ENCODE data around the gene SLC5A10.

DNA sequence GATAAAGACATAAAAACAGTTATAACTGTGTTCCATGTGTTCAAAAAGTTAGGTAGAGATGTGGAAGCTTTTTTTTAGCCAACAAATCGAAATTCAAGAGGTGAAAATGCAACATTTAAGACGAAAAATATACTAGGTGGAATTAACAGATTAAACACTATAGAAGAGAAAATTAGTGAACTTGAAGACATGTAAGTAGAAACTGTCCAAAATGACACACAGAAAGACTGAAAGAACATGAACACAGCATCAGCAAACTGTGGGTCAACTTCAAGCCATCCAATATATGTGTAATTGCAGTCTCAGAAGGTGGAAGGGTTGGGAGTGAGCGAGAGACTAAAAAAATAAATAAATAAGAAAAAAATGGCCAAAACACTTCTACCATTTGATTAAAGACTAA lies 43.3 kb downstream of the SLC5A10 start:
- TF ChIP-seq, protein P1, sequence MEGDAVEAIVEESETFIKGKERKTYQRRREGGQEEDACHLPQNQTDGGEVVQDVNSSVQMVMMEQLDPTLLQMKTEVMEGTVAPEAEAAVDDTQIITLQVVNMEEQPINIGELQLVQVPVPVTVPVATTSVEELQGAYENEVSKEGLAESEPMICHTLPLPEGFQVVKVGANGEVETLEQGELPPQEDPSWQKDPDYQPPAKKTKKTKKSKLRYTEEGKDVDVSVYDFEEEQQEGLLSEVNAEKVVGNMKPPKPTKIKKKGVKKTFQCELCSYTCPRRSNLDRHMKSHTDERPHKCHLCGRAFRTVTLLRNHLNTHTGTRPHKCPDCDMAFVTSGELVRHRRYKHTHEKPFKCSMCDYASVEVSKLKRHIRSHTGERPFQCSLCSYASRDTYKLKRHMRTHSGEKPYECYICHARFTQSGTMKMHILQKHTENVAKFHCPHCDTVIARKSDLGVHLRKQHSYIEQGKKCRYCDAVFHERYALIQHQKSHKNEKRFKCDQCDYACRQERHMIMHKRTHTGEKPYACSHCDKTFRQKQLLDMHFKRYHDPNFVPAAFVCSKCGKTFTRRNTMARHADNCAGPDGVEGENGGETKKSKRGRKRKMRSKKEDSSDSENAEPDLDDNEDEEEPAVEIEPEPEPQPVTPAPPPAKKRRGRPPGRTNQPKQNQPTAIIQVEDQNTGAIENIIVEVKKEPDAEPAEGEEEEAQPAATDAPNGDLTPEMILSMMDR (IDR thresholded peaks at IDR 0.05), result no peak
- TF ChIP-seq POLR2A (IDR thresholded peaks at IDR 0.05), result no peak
- no peak for TF ChIP-seq POLR2AphosphoS5 (IDR thresholded peaks at IDR 0.05)
